HG03095 (cell line): ENCODE results near the gene NDE1.
"Not testable (repeated sequence)": the region's sequence is repeated elsewhere in the genome, so short reads cannot be mapped to it uniquely, and the experiment has no call there.

Source experiments
- ATAC-seq: cut with Tn5 transposase; IDR thresholded peaks from one replicate; pipeline ENCODE4 v1.9.1; 2021; ENCODE audit warnings: moderate library complexity; ENCODE audit not compliant: unreplicated experiment

Gene NDE1

DNA sequence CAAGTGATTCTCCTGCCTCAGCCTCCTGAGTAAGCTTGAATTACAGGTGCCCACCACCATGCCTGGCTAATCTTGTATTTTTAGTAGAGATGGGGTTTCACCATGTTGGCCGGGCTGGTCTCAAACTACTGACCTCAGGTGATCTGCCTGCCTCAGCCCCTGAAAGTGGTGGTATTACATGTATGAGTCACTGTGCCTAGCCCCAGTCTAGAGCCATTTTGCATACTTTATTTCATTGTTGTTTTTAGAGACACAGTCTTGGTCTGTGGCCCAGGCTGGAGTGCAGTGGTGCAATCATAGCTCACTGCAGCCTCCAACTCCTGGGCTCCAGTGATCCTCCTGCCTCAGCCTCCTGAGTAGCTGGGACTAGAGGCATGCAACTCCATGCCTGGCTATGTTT is 42.5 kb downstream of the NDE1 start:
- ATAC-seq, result not testable (repeated sequence)

DNA sequence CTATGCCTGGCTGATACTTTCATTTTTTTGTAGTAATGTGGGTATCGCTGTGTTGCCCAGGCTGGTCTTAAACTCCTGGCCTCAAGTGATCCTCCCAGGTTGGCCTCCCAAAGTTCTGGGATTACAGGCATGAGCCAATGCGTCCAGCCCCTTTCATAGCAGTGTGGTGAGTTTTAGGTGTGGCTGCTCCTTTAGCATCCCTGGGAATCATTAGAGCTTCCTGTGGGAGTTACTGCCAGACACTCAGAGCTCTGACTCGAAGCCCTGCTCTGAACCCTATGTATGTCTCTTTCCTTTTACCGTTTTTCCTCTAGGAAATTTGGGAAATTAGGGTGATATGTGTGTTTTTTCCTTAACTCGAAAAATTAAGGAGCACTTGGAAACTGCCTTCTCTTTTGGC is 44.5 kb downstream of the NDE1 start:
- ATAC-seq, result no peak

DNA sequence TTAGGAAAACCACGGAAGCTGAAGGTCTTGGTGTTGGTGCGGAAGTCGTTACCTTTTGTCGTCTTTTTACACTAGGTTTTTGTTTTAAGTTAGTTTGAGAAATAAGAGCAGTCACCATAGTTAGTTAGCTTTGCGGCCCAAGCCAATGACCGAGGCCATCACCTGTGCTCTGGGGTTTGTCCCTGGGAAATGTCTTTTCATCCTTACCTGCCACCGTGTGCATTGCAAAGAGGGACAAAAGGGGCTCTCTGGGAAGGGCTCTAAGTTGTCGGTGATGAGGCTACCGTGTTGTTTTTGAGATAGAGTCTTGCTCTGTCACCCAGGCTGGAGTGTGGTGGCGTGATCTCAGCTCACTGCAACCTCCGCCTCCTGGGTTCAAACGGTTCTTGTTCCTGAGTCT is 49.8 kb downstream of the NDE1 start:
- no peak for ATAC-seq

DNA sequence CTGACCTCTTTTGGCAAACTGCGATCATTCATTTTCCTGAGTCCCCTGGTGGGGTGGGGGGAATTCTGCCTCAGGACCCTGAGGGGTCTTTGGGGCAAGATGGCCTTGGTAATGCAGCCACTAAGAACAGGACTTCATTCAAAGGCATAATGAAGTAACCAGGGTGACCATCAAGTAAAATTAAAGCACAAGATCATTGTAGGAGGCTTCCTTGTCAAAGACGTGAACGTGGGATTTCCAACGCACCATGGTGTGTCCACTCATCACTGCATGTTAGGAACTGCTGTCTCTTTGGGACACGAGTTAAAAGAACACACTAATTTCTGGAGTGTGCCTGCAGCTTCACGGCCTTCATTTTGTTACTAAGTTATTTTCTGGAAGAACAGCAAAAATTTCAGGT is 51.3 kb downstream of the NDE1 start:
- no peak for ATAC-seq

DNA sequence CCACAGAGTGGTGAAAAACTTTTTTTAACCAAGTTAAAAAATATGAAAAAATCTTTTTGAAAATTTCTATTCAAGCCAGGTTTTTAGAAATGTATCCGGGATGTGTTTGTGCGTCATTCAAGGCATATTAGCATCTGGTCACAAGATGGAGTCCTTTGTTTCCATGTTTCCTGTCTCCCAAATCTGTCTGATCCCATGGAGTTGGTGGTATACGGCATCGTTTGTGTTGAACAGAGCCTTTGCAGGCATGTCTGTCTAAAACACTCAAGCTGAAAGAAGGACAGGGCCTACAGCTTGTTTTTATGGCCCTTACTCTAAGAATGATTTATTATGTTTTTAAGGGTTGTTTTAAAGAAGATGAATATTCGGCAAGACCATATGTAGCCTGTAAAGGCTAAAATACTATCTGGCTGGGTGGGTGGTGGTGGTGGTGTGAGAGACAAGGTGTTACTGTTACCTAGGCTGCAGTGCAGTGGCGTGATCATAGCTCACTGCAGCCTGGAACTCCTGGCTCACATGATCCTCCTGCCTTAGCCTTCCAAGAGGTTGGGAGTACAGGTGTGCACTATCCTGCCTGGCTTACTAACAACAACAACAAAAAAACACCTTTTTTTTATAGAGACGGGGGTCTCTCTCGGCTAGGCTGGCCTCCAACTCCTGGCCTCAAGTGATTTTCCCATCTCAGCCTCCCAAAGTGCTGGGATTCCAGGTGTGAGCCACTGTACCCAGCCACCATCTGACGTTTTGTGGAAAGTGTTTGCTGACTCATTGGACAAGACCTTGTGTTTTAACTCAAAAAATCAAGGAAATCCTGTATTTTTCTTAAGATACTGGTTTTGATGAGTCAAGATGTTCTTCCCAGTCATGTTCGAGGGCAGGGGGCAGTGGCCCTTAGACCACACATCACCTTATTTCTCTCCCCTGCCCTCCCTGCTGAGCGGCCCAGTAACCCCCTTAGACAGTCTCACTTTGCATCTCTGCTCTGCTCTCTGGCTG is 52.2 kb downstream of the NDE1 start:
- no peak for ATAC-seq

DNA sequence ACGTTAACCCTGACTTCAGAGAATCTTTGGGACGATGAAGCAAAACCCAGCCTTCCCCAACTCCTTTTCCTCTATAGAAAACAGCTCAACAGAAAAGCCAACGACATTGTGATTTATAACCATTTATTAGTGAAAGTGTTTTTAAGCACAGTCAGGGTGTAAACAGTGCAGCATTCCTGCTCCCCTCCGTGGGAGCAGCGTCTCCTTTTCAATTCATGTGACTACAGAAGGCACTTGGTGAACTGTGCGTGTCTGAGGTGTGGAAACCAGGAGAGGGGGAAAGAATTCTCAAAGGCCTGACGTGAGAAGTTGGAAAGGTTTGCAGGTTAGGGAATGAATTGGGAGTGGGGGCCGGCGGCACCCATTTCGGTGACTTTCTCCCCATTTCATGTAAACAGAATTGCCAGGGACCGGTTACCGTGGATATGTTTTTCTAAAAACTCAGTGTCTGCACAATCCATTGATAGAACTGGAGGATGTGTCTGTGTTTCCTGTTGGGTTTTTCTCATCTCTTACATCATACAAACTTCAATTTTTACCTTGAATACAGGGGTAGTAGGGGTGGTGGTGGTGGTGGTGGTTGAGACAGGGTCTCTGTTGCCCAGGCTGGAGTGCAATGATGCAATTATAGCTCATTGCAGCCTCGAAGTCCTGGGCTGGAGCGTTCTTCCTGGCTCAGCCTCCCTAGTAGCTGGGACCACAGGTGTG is 53.1 kb downstream of the NDE1 start:
- ATAC-seq, result no peak

DNA sequence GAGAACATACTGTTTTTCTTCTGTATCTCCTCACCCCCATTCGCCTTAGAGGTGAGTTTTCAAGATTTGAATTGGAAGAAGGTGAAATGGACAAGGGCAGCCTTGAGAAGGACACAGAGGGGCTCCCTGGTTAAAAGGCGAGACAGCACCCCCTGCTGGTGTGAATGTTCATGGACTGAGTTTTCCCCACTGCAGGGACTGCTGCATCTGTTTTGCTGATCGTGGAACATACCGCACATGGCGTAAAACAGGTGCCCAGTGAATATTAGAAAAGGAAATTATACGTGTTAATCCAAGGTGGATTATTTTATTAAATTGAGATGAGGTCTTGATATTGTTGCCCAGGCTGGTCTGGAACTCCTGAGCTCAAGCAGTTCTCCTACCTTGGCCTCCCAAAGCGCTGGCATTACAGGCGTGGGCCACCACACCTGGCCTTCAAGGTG is 54.5 kb downstream of the NDE1 start:
- ATAC-seq, result no peak

DNA sequence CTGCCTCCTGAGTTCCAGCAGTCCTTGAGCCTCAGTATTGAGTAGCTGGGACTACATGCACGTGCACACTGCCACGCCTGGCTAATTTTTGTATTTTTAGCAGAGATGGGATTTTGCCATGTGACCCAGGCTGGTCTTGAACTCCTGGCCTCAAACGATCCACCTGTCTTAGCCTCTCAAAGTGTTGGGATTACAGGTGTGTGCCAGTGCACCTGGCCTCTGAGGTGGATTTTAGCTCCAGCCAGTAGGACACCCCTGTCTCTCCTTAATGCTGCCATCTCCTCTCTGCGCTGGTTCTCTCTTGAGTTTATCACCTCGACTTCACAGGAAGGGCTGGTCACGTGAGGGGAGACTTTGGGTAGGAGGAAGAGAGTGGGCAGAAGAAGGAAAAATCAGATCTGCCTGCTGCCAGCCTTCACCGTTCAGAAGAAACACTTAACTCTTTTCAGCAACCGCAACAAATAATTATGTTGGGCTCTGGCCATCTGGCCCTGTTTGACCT is 55.1 kb downstream of the NDE1 start:
- no peak for ATAC-seq

DNA sequence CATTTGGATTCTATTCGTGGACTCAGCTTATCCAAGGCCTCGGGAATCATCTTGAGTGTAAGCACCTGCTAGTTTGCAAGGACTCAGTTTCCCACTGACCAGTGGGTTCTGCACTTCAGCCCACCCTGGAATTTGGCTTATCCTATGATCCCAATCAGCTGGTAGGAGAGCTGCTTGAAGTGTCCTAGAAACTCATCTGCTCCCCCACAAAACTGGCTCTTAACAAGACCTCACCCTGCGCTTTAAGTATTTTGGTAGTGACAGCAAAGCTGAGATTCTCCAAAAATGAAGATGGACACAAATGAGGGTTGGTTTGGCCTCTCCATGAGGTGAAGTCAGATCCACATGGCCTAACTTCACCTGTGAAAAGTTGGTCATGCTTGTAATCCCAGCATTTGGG is 57.3 kb downstream of the NDE1 start:
- no peak for ATAC-seq

DNA sequence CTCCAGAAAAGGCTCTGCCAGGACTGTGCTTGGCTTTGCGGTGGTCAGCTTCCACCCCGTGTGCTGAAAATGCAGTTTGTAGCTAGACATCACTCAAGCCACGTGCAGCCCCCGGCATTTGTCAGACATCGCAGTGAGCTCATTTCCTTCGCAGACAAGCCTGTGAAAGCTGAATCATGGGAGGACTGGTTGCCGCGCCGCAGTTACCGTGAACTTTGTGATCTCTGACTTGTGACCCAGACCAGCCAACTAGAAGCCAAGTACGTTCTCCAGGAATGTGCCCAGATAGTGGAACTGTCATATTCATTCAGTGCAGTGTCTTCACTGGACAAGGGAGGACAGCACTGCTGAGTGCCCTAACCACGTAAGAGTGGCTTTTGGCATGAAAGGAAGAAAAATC is 58.1 kb downstream of the NDE1 start:
- no peak for ATAC-seq

DNA sequence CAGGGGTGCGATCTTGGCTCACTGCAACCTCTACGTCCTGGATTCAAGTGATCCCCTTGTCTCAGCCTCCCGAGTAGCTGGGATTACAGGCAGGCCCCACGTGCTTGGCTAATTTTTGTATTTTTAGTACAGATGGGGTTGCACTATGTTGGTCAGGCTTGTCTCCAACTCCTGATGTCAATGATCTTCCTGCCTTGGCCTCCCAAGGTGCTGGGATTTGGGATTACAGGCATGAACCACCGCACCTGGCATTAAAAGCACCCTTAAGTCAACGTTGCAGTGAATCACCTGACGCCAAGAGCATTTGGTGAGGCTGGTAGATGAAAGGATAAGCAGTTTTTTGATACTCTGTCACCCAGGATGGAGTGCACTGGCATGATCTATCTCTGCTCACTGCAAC is 59.0 kb downstream of the NDE1 start:
- ATAC-seq, result no peak

DNA sequence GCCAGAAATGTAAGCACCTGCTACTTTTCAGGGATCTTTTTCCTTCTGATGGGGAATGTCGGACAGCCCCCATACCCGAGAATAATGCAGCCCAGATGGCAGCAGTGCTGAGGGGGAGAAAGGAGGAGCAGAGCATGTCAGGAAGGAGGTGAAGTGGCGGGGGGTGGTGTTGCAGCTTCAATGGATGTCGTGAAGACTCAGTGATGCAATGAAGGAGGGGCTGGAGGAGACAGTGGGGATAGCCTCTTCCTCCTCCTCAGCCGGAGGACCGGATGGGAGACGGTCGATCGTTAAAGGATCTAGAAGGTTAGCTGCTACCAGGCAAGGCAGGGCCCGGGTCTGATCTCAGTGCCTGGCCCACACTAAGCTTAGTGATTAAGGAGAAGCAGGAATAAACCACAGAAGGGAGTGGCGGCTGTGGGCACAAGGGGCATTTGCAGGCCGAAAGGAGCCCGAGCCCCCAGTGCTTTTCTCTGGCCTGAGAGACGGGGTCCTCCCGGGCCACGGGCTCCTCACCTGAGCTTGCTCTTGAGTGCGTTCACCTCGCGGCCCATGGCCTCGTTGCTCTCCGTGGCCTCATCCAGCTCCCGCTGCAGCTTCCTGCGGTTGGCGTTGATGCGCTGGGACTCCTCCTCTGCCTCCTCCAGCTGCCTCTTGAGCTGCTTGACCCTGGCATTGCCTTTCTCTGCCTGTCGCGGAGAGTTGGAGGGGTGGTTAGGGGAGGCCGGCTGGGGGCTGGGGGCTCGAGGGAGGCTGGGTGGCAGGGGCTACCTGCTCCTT is 64.5 kb downstream of the NDE1 start:
- ATAC-seq, result no peak

DNA sequence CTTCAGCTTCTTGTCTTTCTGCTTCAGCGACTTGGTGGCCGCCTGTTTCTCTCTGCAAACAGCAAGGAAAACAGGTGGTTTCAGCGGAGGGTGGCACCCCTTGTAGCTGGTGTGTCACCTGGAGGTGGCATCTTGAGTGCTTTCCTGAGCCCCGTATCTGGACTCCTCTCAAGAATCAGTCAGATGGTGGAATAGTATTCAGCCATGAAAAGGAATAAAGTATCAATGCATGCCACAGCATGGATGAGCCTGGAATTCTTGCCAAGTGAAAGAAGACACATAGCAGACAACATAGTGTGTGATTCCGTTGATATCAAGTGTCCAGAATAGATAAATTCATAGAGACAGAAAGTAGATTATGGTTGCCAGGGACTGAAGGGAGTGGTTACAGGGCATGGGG is 65.2 kb downstream of the NDE1 start:
- no peak for ATAC-seq

DNA sequence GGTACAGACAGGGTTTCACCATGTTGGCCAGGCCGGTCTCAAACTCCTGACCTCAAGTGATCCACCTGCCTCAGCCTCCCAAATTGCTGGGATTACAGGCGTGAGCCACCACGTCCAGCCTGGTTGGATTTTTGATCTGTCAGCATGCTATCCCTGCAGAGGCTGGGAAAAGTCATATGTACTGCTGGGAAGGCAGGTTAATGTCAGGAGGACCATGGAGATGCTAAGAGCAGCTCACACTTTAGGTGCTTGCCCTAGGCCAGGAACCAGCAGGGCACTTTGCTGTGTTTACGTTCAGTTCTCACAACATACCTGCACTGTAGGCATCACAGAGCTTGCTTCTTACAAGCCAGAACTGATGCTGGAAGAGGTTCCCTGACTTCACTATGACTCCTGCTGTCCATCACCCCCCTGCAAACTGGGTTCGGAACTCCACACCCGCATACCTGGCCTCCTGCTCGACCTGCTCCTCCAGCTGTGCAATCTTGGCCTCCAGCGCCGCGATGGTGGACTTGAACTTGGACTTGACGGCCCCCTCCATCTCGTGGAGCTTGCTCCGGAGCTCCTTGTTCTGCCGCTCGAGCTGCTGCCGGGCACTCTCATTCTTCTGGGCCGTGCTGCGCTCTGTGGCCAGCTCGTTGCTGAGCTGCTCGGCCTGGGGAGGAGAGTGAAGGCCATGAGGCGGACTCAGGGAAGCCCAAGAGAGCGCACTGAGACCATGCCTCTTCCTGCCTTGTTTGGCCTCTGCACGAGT is 66.8 kb downstream of the NDE1 start:
- no peak for ATAC-seq

DNA sequence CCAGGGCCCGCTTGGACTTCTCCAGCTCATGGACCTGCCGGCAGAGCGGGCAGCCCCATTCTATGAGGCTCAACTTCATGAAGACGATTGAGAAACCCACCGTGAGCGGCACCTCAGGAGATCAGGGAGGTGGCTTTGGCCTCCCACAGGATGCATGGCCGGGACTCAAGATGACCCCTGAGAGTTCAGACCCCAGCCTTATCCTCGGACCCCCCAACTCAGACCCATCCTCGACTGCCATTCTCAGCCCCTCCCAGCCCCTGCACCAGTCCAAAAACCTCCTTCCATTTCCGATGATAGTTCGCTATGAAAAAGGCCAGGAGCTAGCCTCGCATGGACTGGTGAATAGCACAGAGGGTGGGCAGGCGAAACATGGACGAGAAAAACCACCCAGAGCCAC is 71.0 kb downstream of the NDE1 start:
- ATAC-seq, result no peak

DNA sequence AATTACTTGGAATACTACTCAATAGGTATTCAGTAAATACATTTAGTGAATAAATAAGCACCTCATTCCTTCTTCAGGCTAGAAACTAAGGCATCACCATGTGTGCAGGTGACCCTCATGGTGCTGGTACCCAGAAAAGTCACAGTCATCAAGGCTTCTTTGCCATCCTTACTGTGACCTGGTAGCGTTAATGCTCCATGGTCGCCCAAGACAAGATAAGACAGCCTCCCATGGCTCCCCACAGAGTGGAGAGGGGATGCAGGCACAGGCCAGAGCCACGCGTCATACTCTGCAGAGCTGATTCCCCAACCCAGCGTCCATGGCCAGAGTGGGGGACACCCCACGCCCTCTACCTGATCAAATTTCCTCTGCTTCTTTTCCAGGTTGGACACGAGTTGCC is 73.8 kb downstream of the NDE1 start:
- no peak for ATAC-seq

DNA sequence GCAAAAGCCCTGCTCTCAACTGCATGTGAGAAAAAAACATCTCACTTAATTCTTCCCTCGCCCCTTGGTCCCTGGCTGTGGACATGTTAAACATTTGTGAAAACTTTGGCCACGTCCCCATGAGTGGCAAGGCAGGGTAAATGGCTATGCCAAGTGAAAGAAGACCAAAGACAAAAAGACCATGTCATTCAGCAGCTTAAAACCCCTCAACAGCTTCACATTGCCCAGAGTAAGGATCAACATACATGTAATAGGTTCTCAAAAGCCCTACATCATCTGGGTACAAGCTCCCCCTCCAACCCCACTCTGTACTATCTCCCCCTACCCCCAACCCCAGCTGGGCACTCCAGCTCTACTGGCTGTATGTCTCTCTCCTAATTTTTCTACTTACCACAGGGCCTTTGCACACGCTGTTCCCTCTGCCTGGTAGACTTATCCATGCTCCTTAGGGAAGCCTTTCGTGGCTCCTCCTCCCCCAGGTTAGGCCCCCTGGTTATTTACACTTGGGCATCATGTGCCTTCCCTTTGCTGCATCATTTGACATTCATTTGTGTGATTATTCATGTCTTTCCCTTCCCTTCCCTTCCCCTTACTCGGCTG is 75.7 kb downstream of the NDE1 start:
- no peak for ATAC-seq

DNA sequence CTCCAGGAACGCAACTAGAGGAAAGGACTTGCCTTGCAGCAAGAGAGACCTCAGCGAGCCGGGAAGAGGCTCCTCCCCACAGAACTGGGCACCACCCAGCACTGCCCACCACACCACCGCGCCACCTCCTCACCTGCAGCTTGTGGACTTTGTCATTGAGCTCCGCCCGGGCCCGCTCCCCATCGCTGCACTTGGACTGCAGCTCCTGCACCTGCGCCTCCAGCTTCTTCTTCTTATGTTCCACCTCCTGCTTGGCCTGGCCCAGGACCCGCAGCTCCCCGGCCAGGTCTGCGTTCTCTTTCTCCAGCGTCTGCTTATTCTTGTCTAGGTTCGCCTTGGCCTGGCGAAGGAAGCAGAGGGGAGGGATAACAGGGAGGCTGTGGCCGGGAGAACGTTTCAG is 76.7 kb downstream of the NDE1 start:
- no peak for ATAC-seq

DNA sequence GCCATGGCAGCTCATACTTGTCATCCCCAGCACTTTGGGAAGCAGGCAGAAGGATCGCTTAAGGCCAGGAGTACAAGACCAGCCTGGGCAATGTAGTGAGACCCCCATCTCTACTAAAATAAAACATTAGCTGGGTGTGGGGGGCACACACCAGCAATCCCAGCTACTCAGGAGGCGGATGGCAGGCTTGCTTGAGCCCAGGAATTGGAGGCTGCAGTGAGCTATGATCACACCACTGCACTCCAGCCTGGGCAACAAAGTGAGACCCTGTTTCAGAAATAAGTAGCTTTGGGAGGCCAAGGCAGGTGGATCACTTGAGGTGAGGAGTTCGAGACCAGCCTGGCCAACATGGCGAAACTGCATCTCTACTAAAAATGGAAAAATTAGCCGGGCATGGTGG is 77.7 kb downstream of the NDE1 start:
- not testable (repeated sequence) for ATAC-seq

DNA sequence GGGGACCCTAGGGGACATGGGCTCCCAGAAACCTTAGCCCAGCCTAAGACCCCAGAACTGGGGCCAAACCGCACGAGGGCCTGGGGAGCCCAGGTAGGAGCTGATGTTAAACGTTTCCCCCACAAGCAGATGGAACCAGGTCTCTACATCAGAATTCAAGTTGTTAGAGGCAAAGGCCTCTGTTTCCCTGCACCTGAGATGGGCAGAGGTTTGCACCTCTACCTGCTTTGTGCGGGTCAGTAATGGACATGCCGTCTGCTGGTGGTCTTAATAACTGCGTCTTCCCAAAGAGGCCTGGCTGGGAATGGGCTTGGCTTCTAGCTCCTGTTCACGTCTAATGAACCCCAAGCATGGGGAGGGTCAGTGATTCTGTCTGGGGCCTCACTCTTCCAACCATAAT is 79.1 kb downstream of the NDE1 start:
- ATAC-seq, result no peak
